HG03025 (cell line): ENCODE data around the gene MRO.
"Not testable (repeated sequence)": the region's sequence is repeated elsewhere in the genome, so short reads cannot be mapped to it uniquely, and the experiment has no call there.

ENCODE experiments used
- ATAC-seq: cut with Tn5 transposase; IDR thresholded peaks from one replicate; pipeline ENCODE4 v1.9.1; 2021; ENCODE audit warnings: mild to moderate bottlenecking, moderate library complexity; ENCODE audit not compliant: unreplicated experiment, low FRiP score

Gene MRO

DNA sequence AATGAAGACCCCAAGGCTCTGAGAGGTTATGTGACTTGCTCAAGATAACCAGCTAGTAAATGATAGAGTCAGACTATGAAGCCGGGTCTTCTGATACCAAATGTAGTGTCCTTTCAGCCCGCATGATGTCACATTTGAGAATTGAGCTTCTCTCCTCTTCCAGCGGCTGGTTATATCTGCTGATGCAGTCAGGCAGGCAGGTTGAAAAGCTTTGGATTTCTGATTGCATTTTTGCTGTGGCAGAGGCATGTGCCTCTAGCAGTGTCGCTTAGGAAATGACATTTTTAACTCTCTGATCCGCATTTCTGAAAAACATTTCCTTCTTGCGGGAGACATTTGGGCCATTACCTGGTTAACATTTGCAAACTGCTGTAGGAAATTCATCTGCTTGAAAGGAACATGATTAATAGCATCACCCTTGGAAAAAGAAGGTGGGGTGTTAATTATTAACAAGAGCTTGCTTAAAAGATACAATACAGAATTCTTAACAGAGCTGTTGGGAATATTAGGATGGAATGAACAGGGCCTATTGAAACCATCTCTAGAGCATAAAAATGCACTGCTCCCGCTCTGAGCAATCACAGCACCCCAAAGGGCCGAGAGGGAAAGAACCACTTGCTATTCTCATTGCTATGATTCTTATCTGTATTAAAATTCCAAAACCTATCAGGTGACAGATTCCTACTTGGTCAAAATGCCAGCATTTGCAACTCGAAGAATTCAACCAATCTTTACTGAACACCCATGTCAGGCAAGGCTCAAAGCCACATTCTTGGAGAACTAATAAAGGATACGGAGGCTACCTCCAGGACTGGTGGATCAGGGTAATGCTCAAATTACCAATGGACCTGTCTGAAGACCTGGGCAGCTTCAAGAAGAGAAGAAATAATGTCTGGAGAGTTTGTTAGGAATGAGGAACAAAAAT lies 25.9 kb downstream of the MRO start:
- ATAC-seq = no peak

- ATAC-seq = no peak
These were observed 26.9 kb downstream of the MRO start for GRCh38 chr18:50792885-50793284.

DNA sequence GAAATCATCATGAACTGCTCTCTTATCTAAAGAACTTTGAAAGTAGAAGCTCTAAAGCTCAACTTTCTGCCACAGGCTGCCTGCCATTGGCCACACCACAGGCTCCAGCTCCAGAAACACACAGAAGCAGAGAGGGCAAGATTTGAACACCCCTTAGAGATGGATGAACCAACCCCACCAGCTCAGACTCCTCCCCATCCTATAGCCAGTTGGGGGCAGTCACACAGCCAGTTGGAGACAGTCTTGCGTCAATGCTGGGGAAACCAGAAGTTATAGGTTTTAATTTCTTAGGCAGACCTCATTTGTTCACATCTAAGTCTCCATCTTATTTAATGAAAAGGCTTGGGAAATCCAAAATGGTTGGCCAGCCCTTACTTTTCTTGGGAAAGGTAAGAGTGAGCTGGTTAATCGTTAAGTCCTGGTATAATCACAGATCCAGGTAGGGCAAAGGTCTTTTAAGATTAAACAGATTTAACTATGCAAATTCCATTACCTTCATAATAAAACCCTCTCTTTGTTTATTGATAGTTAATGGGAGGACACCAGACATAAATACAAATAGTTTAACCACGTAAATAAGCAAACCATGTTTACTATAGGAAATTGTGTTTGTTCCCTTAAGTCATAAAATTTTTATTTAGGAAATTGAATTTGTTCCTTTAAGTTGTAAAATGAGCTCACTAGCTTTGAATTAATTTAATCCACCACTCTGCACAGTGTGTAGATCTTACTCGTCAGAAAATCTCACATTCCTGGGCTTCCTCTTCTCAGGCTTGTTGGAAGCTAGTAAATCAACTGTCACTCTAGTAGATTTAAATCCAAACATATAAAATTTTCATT lies 28.0 kb downstream of the MRO start:
- ATAC-seq = no peak

DNA sequence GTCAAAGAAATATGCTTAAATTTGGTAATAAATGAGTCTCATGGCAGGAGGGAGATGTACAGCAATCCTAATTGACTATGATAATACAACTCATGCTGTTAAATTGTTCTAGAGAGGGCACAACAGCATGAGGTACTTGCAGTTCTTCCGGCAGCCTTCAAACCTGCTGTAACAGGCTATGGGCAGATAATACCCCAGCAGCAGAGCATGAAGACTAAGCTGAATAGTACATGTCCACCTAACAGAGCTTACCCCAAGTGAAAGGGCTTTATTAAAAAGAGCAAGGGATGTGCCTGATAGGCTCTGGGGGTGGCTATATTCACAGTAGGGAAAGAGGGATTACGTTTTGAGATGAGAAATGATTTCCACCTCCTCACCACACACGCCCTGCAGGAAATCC lies 28.9 kb downstream of the MRO start:
- ATAC-seq = no peak

- ATAC-seq = no peak
These were observed 29.6 kb downstream of the MRO start for GRCh38 chr18:50790241-50790640.

GRCh38 chr18:50788284-50788683 lies 31.5 kb downstream of the MRO start:
- ATAC-seq = no peak

DNA sequence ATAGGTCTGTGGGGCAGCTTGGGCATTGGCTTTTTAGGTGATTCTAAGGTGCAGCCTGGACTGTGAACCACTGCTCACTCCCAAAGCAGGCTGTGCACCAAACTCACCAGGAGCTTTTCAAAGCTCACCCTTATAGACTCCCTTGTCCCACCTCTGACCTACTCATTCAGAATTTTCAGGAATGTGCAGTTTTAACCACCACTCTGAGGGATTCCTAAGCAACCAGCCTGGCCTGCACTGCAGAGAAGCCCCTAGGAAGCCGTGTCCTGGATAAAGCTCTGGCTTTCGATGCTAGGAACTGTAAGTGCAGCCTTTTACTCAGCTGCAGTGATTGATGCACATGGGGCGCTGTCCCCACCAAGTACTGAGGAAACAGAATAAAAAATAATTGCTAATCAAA lies 33.0 kb downstream of the MRO start:
- ATAC-seq = no peak

GRCh38 chr18:50783553-50783952 lies 36.3 kb downstream of the MRO start:
- no peak for ATAC-seq

GRCh38 chr18:50779021-50779420 lies 40.8 kb downstream of the MRO start:
- ATAC-seq = not testable (repeated sequence)

DNA sequence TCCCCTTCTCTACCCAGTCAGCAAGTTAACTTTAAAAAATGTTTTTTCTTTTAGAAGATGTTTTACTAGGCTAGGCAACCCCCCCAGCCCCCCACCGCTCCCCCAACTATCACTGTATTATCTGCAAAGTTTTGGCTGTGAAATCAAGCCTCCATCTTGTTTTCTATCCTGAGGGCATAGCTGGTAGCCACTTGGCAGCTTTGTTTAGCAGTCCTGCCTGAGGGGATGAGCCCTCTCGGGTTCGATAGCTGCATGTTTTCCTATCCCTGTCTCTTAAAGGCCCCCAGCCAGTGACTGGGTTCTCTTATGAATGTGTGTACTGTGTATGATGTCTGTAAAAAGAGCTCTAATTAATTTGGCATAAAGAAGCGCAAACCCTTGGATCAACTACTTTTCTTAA lies 43.4 kb downstream of the MRO start:
- ATAC-seq = no peak

DNA sequence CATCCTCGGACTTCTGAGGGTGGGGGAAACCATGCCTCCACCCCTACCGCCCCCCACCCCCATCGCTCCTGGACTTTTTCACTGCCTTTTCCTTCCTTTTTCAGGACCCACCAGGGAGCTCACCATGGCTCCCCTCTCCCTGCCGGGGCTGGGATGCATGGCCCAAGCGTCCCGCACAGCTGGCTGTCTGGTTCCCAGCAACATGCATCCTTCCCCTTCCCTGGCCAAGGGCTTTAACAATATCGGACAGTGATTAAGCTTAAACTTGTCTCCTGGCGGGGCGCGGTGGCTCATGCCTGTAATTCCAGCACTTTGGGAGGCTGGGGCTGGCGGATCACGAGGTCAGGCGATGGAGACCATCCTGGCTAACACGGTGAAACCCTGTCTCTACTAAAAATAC lies 44.1 kb downstream of the MRO start:
- ATAC-seq = no peak

DNA sequence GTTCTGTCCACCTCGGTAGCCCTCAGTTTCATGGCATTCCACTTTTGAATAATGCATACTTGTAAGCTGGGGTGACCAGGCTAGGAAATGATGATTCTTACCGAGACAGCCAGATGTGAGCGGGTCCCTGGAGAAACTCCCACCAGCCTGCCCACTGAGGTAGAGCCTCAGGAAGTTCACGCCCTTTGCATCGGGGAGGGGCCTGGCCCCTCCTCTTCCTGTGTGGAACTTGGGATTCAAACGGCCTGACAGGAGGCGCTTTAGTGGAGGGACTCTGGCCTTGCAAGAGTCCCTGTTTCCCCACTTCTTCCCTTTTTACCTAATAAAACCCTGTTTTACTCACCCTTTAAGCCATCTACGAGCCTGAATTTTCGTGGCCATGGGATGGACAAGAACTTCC lies 44.6 kb downstream of the MRO start:
- no peak for ATAC-seq

DNA sequence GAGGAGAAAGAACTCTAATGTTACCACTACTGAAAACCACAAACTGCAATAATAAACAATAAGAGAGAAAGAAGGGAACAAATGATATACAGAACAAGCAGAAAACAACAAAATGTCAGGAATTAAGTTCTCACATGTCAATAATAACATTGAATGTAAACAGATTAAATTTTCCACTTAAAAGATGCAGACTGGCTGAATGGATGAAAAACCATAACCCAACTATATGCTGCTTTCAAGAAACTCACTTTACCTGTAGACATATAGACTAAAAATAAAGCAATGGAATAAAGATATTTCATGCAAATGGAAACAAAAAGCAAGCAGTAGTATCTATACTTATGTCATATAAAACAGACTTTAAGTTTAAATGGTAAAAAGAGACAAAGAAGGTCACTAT lies 50.4 kb downstream of the MRO start:
- no peak for ATAC-seq

GRCh38 chr18:50757358-50757757 lies 62.5 kb downstream of the MRO start:
- ATAC-seq = no peak

GRCh38 chr18:50754297-50754696 lies 65.5 kb downstream of the MRO start:
- no peak for ATAC-seq

- no peak for ATAC-seq
These were observed 66.5 kb downstream of the MRO start for GRCh38 chr18:50753311-50753710.

DNA sequence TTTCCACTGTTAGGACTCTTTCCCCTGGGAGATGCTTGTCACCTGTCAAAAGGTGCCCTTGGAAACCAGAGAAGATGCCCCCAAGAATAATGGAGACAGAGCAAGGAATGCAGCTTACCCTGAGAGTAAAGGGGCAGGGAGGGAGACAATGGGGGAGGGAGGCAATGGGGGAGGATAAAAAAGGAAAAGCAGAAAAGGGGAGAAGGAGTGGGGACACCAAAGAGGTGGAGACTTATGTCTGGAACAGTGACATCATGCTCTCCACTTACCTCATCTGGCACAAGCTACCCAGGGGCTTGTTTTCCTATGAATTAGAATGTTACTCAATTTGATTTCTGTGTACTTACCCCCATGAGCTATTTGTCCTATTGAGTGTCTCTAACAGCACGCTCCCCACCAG lies 67.9 kb downstream of the MRO start:
- ATAC-seq = no peak

GRCh38 chr18:50751490-50751889 lies 68.3 kb downstream of the MRO start:
- ATAC-seq = no peak

DNA sequence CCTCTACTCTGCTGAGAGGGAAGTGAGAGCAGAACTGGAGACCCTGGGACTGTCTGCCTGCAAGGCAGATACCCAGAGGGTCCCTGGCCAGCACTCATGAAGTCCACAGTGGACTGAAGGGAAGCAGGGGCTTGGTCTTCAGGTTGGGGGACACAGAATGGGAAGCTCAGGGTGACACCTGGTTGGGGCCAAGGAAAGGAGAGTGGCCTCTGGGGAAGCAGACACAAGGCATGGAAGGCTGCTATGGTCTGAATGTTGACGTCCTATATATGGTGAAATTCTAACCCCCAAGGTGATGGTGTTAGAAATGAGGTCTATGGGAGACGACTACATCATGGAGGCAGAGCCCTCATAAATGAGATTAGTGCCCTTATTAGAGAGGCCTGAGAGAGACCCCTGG lies 69.3 kb downstream of the MRO start:
- ATAC-seq = no peak

GRCh38 chr18:50749945-50750344 lies 69.9 kb downstream of the MRO start:
- no peak for ATAC-seq

GRCh38 chr18:50749421-50749820 lies 70.4 kb downstream of the MRO start:
- no peak for ATAC-seq
